SK-N-MC (cell line): ENCODE data around the gene FEV.

Experiments
- EZH2 ChIP-seq: fragments of 200-600 bp; sonication (generic); IDR thresholded peaks from one replicate; pipeline ENCODE4 v1.6.1; 2017; ENCODE audit warnings: antibody characterized with exemption
- FOXP2 ChIP-seq: optimal IDR thresholded peaks from 2 replicates; pipeline ENCODE3; 2011; ENCODE audit warnings: mild to moderate bottlenecking, moderate library complexity; ENCODE audit not compliant: insufficient read depth; ENCODE audit errors: extremely low read length, control extremely low read depth
- POLR2AphosphoS5 ChIP-seq: IDR thresholded peaks from 2 replicates; pipeline ENCODE4 v1.6.1; 2012; ENCODE audit warnings: mild to moderate bottlenecking, low read depth, low read length, borderline replicate concordance

- TF ChIP-seq POLR2AphosphoS5, result no peak
- TF ChIP-seq EZH2, result no peak
- TF ChIP-seq FOXP2, result no peak
These were observed 25.9 kb upstream of the FEV start for GRCh38 chr2:219010873-219011272.
